Daoy (cell line): Measurements from ENCODE around the gene SF3B6. TPM values are rescaled to one million over a fixed set of nuclear protein-coding genes. Genes with fewer than 3 reads are reported as not detected.
"Not testable (repeated sequence)": the region's sequence is repeated elsewhere in the genome, so short reads cannot be mapped to it uniquely, and the experiment has no call there.

ENCODE experiments used
- DNase-seq: peaks from one replicate; pipeline ENCODE4 v3.0.0-alpha.2; 2015; ENCODE audit warnings: low read depth
- total RNA-seq: library from RNA; depleted of rRNA; stranded (reverse); fragments of >200 nt; shearing (Covaris generic); gene quantifications from 2 replicates; pipeline ENCODE4 v1.2.3, GENCODE V29; 2014; rRNA removed

Gene SF3B6, protein sequence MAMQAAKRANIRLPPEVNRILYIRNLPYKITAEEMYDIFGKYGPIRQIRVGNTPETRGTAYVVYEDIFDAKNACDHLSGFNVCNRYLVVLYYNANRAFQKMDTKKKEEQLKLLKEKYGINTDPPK
- 314 and 397 TPM in 2 replicates for total RNA-seq

DNA sequence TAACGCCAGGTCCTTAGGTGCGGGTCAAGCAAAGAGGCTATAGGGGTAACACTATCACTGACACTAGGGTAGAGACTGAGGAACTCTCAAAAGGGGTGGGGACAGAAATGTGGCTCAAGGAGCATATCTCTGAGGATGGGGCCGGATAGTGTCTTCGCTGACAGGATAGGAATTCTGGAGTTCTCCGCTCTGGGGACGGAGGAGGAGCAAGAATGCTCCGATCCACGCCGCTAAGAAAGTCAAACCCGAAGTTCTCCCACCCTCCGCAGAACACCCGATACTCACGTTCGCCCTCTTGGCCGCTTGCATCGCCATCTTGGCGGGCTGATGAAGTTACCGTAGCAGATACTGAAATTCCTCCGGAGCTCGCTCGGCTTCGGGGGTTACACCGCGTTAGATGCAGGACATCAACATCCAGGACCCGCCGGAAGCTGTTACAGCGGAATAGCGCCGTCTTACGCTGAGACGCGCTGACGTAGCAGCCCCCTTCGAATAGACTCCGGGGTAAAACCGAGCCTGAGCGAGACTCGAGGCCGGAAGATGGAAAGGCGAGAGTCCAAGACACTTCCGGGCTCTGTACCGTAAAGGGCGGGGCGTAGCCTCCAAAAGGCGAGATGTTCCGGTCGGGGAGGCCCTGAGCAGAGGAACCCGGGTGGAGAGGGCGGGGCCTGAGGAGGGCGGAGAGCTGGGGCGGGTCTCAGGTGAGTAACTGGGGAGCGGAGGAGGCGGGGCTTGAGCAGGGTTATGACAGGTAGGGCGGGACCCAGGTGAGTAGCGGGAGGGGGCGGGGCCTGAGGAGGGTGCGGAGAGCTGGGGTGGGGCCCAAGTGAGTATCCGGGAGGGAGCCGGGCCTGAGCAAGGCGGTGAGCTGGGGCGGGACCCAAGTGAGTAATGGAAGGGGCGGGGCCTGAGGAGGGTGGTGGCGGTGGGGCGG is at the start of gene SF3B6:
SF3B6 (minus strand) TSS at position 412 of the 934 bp plus-strand sequence; CDS start at position 315, 97 bp downstream.
- peak; percentile 99 for DNase-seq

- peak; percentile 28 for DNase-seq
These were observed 47.9 kb upstream of the SF3B6 start for GRCh38 chr2:24123922-24124580.

DNA sequence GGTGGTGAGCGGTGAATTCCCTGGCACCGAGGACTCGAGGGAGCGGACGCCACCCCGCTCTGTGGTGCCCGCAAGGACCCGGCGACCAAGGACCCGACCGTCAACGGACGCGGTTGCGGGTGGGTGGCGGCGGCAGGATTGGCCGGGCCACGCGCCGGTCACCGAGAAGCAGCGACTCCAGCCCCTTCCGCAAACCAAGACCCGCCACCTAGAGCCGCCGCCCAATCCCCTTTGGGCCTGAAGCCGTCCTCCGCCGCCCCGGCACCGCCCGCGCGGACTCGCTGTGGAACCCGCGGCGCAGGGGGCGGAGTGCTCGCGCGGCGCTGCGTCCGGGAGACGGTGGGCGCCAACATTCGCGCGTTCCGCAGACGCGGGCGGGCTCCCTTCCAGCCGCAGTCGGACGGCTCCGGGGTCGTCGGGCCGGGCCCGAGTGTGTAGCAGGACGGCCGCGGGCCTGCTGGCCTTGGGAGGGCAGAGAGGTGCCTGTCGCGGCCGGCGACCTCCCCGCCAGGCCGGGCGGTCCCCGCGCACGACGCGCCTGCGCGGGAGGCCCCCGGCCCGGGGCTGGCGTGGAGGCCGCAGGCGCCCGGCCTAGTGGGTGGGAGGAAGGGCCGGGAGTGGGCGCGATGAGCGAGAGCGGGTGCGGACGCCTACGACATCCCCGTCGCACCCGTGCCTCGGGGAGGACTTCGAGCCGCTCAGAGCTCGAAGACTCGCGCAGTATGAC is 47.2 kb upstream of the SF3B6 start, which contains the start of the genes FAM228B and PFN4:
FAM228B (plus strand) TSS at position 275 of the 727 bp plus-strand sequence. CDS start 893 bp downstream, outside the sequence.
PFN4 (minus strand) TSS at position 140 of the 727 bp plus-strand sequence. CDS start 799 bp downstream, outside the sequence.
- DNase-seq, result peak; percentile 93

GRCh38 chr2:24122366-24123194 is 46.5 kb upstream of the SF3B6 start:
- peak; percentile 10 for DNase-seq

- no peak for DNase-seq
These were observed 45.3 kb upstream of the SF3B6 start for GRCh38 chr2:24121469-24121868.

DNA sequence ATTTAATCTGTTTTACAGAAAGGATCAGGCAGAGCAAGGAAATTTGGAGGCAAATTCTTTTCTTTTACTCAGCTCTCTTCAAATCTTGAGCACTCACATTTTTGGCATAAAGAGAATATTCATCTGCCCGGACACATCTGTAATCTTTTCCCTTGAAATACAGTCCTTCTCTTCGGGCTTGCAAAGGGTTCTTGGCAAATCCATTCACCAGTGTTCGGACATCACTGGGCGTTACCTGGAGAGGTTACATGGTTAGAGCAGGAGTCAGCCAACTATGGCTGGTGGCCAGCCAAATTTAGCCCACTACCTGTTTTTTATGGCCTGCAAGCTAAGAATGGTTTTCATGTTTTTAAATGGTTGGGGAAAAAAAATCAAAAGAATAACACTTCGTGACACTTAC is 44.9 kb upstream of the SF3B6 start:
- DNase-seq, result no peak

DNA sequence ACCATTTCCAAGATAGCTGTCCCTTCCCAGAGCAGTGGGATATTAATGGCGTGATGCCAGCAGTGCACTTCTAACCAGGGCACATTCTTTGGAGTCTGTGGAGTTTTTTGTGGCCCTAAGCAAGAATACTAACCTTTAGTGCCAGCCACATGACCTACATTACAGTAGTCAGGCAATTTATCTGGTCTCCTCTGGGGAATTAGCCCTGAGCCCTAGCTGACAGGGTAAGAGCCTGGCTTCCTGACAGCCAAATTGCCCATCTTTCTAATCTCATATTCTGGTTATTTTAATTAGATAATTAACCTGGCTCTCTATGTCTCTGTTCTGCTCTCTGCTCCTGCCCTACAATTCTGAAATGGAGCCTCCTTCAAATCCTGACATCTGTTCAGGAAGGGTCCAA is 41.8 kb upstream of the SF3B6 start:
- no peak for DNase-seq

- DNase-seq, result no peak
These were observed 38.9 kb upstream of the SF3B6 start for GRCh38 chr2:24115057-24115456.

DNA sequence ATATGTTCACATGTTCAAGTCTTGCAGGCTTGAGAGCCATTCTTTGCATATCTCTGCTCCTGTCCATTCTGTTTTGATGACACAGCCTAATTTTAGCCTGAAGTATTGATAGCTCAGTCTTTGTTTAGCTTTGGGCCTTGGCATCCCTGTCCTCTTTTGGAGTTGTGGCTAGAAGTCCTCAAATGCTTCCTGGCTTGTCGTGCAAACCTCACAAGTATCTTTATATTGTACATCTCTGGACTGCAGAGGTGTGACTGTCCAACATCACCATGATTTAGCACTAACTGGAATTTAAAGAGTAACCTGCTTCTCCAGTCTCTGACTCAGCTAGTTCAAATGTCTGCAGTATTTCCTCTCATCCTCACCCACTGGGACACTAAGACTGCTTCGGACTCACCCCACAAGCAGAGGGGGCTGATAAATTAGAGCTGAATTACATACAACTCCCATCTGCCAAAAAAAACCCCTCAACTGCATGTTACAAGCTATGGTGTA is 35.3 kb upstream of the SF3B6 start:
- peak; percentile 20 for DNase-seq

GRCh38 chr2:24110660-24111303 is 34.7 kb upstream of the SF3B6 start:
- DNase-seq, result peak; percentile 21

DNA sequence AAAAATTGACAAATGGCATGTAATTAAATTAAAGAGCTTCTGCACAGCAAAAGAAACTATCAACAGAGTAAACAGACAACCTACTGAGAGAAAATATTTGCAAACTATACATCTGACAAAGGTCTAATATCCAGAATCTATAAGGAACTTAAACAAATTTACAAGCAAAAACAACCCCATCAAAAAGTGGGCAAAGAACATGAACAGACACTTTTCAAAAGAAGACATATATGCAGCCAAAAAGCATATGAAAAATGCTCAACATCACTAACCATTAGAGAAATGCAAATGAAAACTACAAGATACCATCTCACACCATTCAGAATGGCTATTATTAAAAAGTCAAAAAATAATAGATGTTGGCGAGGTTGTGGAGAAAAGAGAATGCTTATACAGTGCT is 33.3 kb upstream of the SF3B6 start:
- DNase-seq, result not testable (repeated sequence)

- no peak for DNase-seq
These were observed 31.2 kb upstream of the SF3B6 start for GRCh38 chr2:24107336-24107735.

- DNase-seq, result no peak
These were observed 30.7 kb upstream of the SF3B6 start for GRCh38 chr2:24106786-24107185.

DNA sequence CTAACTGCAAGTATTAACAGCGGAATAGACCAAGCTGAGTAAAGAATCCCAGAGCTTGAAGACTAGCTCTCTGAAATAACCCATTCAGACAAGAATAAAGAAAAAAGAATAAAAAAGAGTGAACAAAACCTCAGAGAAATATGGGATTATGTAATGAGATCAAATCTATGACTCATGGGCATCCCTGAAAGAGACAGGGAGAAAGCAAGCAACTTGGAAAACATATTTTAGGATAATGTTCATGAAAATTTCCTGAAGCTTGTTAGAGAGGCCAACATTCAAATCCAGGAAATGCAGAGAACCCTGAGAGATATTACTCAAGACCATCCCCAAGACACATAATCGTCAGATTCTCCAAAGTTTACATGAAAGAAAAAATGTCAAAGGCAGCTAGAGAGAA is 29.7 kb upstream of the SF3B6 start:
- DNase-seq, result no peak

DNA sequence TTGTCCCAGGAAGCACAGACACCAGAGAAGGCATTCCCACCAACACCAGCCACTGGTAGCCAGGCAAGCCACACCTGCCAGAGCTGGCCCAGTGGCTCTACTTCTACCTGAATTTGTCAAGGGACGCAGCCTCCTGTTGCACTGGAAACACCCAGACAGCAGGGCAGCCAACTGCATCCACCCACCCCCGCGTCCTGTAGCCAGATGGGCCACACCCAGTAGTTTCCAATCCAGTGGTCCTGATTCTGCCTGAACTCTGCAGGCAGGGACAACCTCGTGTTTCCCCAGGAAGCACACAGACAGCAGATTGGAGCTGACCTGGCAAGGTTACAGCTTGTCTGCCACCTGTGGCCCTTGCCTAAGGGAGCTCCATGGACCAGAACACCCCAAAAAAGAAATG is 28.8 kb upstream of the SF3B6 start:
- no peak for DNase-seq

- no peak for DNase-seq
These were observed 28.1 kb upstream of the SF3B6 start for GRCh38 chr2:24104110-24104650.

- DNase-seq, result no peak
These were observed 26.6 kb upstream of the SF3B6 start for GRCh38 chr2:24102677-24103076.

- DNase-seq, result no peak
These were observed 25.9 kb upstream of the SF3B6 start for GRCh38 chr2:24101992-24102391.

DNA sequence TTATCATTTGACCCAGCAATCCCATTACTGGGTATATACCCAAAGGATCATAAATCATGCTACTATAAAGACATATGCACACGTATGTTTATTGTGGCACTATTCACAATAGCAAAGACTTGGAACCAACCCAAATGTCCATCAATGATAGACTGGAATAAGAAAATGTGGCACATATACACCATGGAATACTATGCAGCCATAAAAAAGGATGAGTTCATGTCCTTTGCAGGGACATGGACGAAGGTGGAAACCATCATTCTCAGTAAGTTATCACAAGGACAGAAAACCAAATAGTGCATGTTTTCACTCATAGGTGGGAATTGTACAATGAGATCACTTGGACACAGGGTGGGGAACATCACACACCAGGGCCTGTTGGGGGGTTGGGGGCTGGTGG is 24.6 kb upstream of the SF3B6 start:
- DNase-seq, result not testable (repeated sequence)
